Left lung (tissue), 10 donors: ENCODE data around the gene VPS45. TPM values are rescaled to one million over a fixed set of nuclear protein-coding genes. Genes with fewer than 3 reads are reported as not detected.
"Not testable (repeated sequence)": the region's sequence is repeated elsewhere in the genome, so short reads cannot be mapped to it uniquely, and the experiment has no call there.

ENCODE experiments used
- ATAC-seq: fragments of 200-7000 bp; cut with Tn5 transposase; one replicate; pipeline ENCODE4 v1.9.1; 2020; ENCODE audit warnings: moderate library complexity
- DNase-seq, 4 donors: peaks; one replicate each; pipeline ENCODE4 v3.0.0-alpha.2; 2013 to 2020
- H3K27ac ChIP-seq, 2 donors: fragments of 200-600 bp; sonication (generic) in 1 of 2; one replicate each; pipeline versions ENCODE4 v1.5.0 to v1.8.0; 2020 to 2021
- H3K27me3 ChIP-seq, 2 donors: fragments of 200-600 bp; sonication (generic) in 1 of 2; one replicate each; pipeline versions ENCODE4 v1.5.0 to v1.8.0; 2020 to 2021
- H3K36me3 ChIP-seq, 2 donors: fragments of 200-600 bp; sonication (generic) in 1 of 2; one replicate each; pipeline versions ENCODE4 v1.5.0 to v1.8.0; 2020 to 2021
- H3K4me1 ChIP-seq, 2 donors: fragments of 200-600 bp; one replicate each; pipeline ENCODE4 v1.8.0; 2021
- H3K4me3 ChIP-seq, 2 donors: fragments of 200-600 bp; sonication (generic) in 1 of 2; one replicate each; pipeline versions ENCODE4 v1.5.0 to v1.8.0; 2020 to 2021; ENCODE audit warnings: mild to moderate bottlenecking in 1 of 2
- H3K9me3 ChIP-seq, 2 donors: fragments of 200-600 bp; sonication (generic) in 1 of 2; one replicate each; pipeline versions ENCODE4 v1.5.0 to v1.8.0; 2020 to 2021
- intact Hi-C, 2 donors: fragments of 100-400 bp; cut with DNase I; formaldehyde crosslinking; loops; one replicate each; pipeline versions ENCODE4 v1.11.2 to v1.14.2; 2022
- polyA plus RNA-seq, 6 donors: library from polyadenylated mRNA; unstranded; fragments of 120-200 nt; gene quantifications; one replicate each; pipeline ENCODE4 v1.2.1, GENCODE V29; 2013; ENCODE audit not compliant: insufficient read length in 6 of 6
- total RNA-seq, 2 donors: library from RNA; stranded (reverse); fragmentation: NEBNext Ultra II Directional; extraction: Animal tissue kit (Norgen Biotek cat#: 25700); gene quantifications; one replicate each; pipeline ENCODE4 v1.2.1, GENCODE V29; 2021
- TF ChIP-seq, protein P1 (sequence below), 2 donors: fragments of 200-600 bp; sonication (generic) in 1 of 2; IDR thresholded peaks; one replicate each; pipeline versions ENCODE4 v1.5.0 to v1.8.0; 2021; ENCODE audit warnings: antibody characterized with exemption in 2 of 2
- donor health status: DM: no; HTN: yes; CAD: no.
- donor health status: DM: no; HTN: no; CAD: no.

The VPS45 gene
- total and polyA plus RNA-seq, 8 donors, result 36.7 to 81.2 (median 68.3) TPM

DNA sequence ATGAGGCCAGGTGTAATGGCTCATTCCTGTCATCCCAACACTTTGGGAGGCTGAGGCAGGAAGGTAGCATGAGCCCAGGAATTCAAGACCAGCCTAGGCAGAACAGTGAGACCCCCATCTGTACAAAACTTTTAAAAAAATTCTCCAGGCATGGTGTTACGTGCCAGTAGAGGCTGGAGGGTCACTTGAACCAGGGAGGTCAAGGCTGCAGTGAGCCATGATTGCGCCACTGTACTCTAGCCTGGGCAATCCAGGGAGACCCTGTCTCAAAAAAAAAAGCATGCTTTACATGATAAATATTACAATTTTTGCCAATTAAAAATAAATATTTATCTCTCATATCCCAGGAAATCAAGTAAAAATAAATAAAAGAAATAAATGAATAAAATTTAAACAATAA lies 17.6 kb upstream of the VPS45 start:
- ATAC-seq, result no peak
- no peaks in the 10 kb centered on the region for H3K36me3 ChIP-seq
- H3K9me3 ChIP-seq, result no peaks in the 10 kb centered on the region
- TF ChIP-seq, protein P1, sequence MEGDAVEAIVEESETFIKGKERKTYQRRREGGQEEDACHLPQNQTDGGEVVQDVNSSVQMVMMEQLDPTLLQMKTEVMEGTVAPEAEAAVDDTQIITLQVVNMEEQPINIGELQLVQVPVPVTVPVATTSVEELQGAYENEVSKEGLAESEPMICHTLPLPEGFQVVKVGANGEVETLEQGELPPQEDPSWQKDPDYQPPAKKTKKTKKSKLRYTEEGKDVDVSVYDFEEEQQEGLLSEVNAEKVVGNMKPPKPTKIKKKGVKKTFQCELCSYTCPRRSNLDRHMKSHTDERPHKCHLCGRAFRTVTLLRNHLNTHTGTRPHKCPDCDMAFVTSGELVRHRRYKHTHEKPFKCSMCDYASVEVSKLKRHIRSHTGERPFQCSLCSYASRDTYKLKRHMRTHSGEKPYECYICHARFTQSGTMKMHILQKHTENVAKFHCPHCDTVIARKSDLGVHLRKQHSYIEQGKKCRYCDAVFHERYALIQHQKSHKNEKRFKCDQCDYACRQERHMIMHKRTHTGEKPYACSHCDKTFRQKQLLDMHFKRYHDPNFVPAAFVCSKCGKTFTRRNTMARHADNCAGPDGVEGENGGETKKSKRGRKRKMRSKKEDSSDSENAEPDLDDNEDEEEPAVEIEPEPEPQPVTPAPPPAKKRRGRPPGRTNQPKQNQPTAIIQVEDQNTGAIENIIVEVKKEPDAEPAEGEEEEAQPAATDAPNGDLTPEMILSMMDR (IDR thresholded peaks at IDR 0.05), result no peak
- H3K4me3 ChIP-seq, result no peak overlapping the region
- intact Hi-C loops, result loop anchor here in 1 of 2 donors (5.0 kb wide), 1 partner anchor 88 kb away; no protein-coding TSS in a partner anchor
- peaks cover 0 to 7% of the 10 kb centered on the region in 2 donors for H3K27me3 ChIP-seq
- no peak for DNase-seq
- H3K27ac ChIP-seq, result no peak overlapping the region
- peaks cover 0 to 28% of the 10 kb centered on the region in 2 donors for H3K4me1 ChIP-seq

DNA sequence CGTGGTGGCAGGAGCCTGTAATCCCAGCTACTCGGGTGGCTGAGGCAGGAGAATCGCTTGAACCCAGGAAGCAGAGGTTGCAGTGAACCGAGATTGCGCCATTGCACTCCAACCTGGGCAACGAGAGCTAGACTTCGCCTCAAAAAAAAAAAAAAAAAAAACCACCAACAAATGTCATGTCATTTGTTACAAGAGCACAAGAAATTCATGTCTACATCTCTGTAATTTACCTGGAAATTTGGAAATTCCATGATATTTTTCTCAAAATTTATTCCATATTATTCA lies 16.5 kb upstream of the VPS45 start:
- Histone ChIP-seq H3K36me3 (no peaks in the 10 kb centered on the region), H3K4me3 (no peak overlapping the region), H3K27me3 (peaks cover 0 to 7% of the 10 kb centered on the region in 2 donors), H3K27ac (no peak overlapping the region), H3K4me1 (peaks cover 0 to 29% of the 10 kb centered on the region in 2 donors), H3K9me3 (no peaks in the 10 kb centered on the region)
- TF ChIP-seq, protein P1 (IDR thresholded peaks at IDR 0.05), result no peak
- ATAC-seq, result peak; percentile 37
- intact Hi-C loops, result no loop called here
- no peak for DNase-seq

DNA sequence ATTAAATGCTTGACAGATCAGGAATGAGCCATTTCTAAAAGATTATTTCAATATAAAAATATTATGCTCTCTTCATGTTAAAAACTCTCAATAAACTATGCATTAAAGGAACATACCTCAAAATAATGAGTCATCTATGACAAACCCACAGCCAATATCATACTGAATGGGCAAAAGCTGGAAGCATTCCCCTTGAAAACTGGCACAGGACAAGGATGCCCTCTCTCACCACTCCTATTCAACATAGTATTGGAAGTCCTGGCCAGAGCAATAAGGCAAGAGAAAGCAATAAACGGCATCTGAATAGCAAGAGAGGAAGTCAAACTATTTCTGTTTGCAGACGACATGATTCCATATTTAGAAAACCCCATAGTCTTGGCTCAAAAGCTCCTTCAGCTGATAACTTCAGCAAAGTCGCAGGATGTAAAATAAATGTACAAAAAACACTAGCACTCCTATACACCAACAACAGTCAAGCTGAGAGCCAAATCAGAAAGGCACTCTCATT lies 15.6 kb upstream of the VPS45 start:
- DNase-seq, intact Hi-C loops, H3K9me3 ChIP-seq, ATAC-seq, H3K27me3 ChIP-seq, H3K4me3 ChIP-seq, H3K27ac ChIP-seq, H3K36me3 ChIP-seq: not testable (repeated sequence)
- peaks cover 0 to 38% of the 10 kb centered on the region in 2 donors for H3K4me1 ChIP-seq

DNA sequence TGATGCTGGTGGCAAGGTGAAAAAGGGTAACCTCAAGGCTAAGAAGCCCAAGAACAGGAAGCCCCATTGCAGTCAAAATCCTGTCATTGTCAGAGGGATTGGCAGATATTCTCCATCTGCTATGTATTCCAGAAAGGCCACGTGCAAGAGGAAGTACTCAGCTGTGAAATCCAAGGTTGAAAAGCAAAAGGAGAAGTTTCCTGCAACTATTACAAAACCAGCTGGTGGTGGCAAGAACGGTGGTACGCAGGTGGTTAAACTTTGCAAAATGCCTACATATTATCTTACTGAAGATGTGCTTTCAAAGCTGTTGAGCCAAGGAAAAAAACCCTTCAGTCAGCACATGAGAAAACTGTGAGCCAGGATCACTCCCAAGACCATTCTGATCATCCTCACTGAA lies 13.7 kb upstream of the VPS45 start:
- intact Hi-C loops, result no loop called here
- no peaks in the 10 kb centered on the region for H3K36me3 ChIP-seq
- H3K4me1 ChIP-seq, result peaks cover 0 to 40% of the 10 kb centered on the region in 2 donors
- TF ChIP-seq, protein P1 (IDR thresholded peaks at IDR 0.05), result no peak
- peak overlapping the region in 1 of 2 donors; percentile 53 for H3K27ac ChIP-seq
- DNase-seq, result no peak
- H3K27me3 ChIP-seq, result no peaks in the 10 kb centered on the region
- no peaks in the 10 kb centered on the region for H3K9me3 ChIP-seq
- no peak for ATAC-seq
- H3K4me3 ChIP-seq, result no peak overlapping the region

DNA sequence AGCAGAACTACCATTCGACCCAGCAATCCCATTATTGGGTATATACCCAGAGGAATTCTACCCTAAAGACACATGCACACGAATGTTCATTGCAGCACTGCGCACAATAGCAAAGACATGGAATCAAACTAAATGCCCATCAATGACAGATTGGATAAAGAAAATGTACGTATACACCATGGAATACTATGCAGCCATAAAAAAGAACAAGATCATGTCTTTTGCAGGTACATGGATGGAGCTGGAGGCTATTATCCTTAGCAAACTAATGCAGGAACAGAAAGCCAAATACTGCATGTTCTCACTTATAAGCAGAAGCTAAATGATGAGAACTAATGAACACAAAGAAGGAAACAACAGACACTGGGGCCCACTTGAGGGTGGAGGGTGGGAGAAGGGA lies 12.1 kb upstream of the VPS45 start:
- ATAC-seq, H3K27ac ChIP-seq, H3K9me3 ChIP-seq, DNase-seq, H3K27me3 ChIP-seq, H3K36me3 ChIP-seq, intact Hi-C loops, H3K4me3 ChIP-seq: not testable (repeated sequence)
- peaks cover 0 to 37% of the 10 kb centered on the region in 2 donors for H3K4me1 ChIP-seq

DNA sequence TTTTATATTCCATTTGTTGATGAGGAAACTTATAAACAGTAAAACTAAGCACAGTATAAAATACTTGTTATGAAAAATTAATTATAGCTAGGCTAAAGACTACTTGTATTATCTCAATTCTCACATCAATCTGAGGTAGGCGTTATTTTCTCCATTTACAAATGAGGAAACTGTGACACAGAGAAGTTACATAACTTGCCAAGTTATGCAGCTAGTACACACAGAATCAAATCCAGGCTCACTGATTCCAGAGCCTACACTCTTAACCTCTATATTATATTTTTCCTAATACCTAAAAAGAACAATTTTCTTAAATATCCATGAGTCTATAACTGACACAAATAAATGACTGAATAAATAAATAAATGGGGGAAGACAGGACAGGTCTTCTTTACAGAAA lies 11.2 kb upstream of the VPS45 start:
- TF ChIP-seq, protein P1 (IDR thresholded peaks at IDR 0.05), result no peak
- no peak overlapping the region for H3K4me3 ChIP-seq
- H3K4me1 ChIP-seq, result peaks cover 0 to 31% of the 10 kb centered on the region in 2 donors
- H3K27me3 ChIP-seq, result no peaks in the 10 kb centered on the region
- DNase-seq (no peak), ATAC-seq (no peak)
- H3K27ac ChIP-seq, result no peak overlapping the region
- intact Hi-C loops, result no loop called here
- H3K9me3 ChIP-seq, result no peaks in the 10 kb centered on the region
- H3K36me3 ChIP-seq, result no peaks in the 10 kb centered on the region
